BLaER1 (cell line): ENCODE results near the gene SGCD.

Experiments used
- H3K27ac ChIP-seq: shearing (Covaris generic); formaldehyde crosslinking; 2 replicates; pipeline ENCODE4 v1.8.1; 2022
- H3K27me3 ChIP-seq: shearing (Covaris generic); formaldehyde crosslinking; 2 replicates; pipeline ENCODE4 v1.8.1; 2022
- H3K36me3 ChIP-seq: shearing (Covaris generic); formaldehyde crosslinking; 2 replicates; pipeline ENCODE4 v1.8.1; 2022
- H3K4me1 ChIP-seq: shearing (Covaris generic); formaldehyde crosslinking; 2 replicates; pipeline ENCODE4 v1.8.1; 2022
- H3K4me2 ChIP-seq: shearing (Covaris generic); formaldehyde crosslinking; 2 replicates; pipeline ENCODE4 v1.8.1; 2022
- H3K4me3 ChIP-seq: shearing (Covaris generic); formaldehyde crosslinking; 2 replicates; pipeline ENCODE4 v1.8.1; 2022
- H3K9ac ChIP-seq: shearing (Covaris generic); formaldehyde crosslinking; 2 replicates; pipeline ENCODE4 v1.8.1; 2022
- H3K9me3 ChIP-seq: shearing (Covaris generic); formaldehyde crosslinking; 2 replicates; pipeline ENCODE4 v1.8.1; 2022
- H4K20me1 ChIP-seq: shearing (Covaris generic); formaldehyde crosslinking; 2 replicates; pipeline ENCODE4 v1.8.1; 2022
- Cebpa-rat ChIP-seq: shearing (Covaris generic); IDR thresholded peaks from 2 replicates; pipeline ENCODE4 v1.8.1; 2022

The SGCD gene

DNA sequence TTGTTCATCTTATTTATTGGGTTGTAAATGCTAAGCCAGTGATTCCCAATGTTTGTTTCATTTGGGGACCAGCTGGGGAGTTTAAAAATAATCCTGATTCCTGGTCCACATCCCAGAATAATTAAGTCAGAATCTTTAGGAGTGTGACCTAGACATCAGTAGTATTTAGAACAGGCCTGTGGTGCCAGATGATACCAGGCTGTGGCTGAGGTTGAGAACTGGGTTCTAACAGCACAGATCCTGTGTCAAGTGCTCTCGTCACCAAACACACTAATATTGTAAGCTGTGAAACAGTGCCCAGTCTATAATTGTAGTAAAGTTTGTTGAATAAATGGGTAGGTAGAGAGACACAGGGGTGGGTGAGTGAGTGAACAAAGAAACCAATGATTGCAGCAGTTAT is 351.0 kb downstream of the SGCD start:
- H4K20me1 ChIP-seq, result no peaks in the 10 kb centered on the region
- H3K4me3 ChIP-seq, result no peak overlapping the region
- H3K9me3 ChIP-seq, result no peaks in the 10 kb centered on the region
- H3K4me2 ChIP-seq, result no peak overlapping the region
- no peaks in the 10 kb centered on the region for H3K27me3 ChIP-seq
- H3K9ac ChIP-seq, result no peak overlapping the region
- H3K4me1 ChIP-seq, result peaks cover 40% of the 10 kb centered on the region
- TF ChIP-seq Cebpa-rat, result no peak
- no peaks in the 10 kb centered on the region for H3K36me3 ChIP-seq
- H3K27ac ChIP-seq, result no peak overlapping the region

DNA sequence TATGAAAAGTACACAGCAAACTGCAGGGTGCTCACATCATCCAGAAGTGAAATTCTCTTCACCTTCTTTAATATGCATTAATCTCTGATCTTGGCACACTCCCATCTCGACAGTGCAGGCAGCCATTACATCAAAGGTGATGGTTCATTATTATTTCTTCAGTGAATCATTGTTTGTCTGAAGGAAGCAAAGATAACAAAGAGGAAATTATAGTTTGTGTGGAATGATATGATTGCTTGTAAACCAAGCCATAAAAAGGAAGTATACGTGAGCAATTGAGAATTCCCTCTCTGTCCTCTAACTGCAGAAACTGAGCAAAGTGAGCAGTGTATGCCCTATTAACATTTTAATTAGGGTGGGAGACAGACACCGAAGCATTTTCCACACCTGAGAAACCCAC is 351.5 kb downstream of the SGCD start:
- H3K36me3 ChIP-seq, result no peaks in the 10 kb centered on the region
- no peaks in the 10 kb centered on the region for H4K20me1 ChIP-seq
- no peaks in the 10 kb centered on the region for H3K9me3 ChIP-seq
- no peak overlapping the region for H3K9ac ChIP-seq
- H3K4me2 ChIP-seq, result no peak overlapping the region
- H3K27me3 ChIP-seq, result no peaks in the 10 kb centered on the region
- no peak overlapping the region for H3K27ac ChIP-seq
- no peak overlapping the region for H3K4me3 ChIP-seq
- TF ChIP-seq Cebpa-rat, result no peak
- H3K4me1 ChIP-seq, result peaks cover 40% of the 10 kb centered on the region

DNA sequence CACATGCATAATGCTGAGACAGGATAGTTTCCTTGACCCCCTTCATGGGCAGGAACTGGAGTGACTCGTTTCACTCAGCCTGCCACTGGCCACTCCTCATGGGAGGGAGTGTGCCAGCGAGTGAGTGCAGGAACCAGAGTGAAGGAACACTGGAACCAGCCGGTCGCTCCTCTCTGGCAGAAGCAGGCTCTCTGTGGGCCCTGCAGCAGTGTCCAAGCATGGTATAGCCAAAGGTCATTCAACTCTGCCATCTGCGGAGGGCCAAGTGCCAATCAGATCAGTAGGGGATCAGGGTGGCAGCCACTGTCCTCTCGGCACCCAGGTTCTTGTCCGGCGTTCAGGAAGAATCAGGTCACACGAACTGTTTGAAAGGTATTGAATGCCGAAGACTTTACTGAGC is 353.9 kb downstream of the SGCD start:
- Histone ChIP-seq H3K4me2 (peak overlapping the region; percentile 7; the same call in 1 of the 2 replicates), H3K27me3 (no peaks in the 10 kb centered on the region), H3K27ac (peak overlapping the region; percentile 49), H3K9ac (no peak overlapping the region), H3K4me1 (peaks cover 45% of the 10 kb centered on the region), H3K4me3 (no peak overlapping the region), H4K20me1 (no peaks in the 10 kb centered on the region), H3K36me3 (no peaks in the 10 kb centered on the region), H3K9me3 (no peaks in the 10 kb centered on the region)
- no peak for TF ChIP-seq Cebpa-rat

DNA sequence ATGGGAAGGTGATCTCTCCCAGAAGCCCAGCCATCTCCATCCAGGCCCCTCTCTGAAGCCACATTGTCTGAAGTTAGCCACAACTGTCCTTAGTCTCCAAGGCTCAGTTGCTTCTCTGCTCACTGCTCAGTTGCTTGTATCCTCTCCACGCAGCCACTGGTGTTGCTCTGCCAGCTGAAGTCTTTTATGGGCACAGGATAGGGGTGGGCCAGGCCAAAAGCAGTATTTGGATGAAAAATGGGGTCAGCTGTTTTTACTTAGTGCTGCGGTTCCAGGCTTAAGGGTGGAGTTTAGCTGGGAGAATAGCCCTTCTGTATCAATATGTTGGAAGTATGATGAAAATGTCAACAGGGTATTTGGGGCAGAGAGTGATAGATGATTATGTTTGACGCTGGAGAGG is 354.3 kb downstream of the SGCD start:
- peak overlapping the region; percentile 7; the same call in 1 of the 2 replicates for H3K4me2 ChIP-seq
- no peak overlapping the region for H3K9ac ChIP-seq
- no peaks in the 10 kb centered on the region for H4K20me1 ChIP-seq
- H3K36me3 ChIP-seq, result no peaks in the 10 kb centered on the region
- H3K4me1 ChIP-seq, result peaks cover 45% of the 10 kb centered on the region
- H3K27me3 ChIP-seq, result no peaks in the 10 kb centered on the region
- no peaks in the 10 kb centered on the region for H3K9me3 ChIP-seq
- H3K4me3 ChIP-seq, result no peak overlapping the region
- peak overlapping the region; percentile 49 for H3K27ac ChIP-seq
- no peak for TF ChIP-seq Cebpa-rat

DNA sequence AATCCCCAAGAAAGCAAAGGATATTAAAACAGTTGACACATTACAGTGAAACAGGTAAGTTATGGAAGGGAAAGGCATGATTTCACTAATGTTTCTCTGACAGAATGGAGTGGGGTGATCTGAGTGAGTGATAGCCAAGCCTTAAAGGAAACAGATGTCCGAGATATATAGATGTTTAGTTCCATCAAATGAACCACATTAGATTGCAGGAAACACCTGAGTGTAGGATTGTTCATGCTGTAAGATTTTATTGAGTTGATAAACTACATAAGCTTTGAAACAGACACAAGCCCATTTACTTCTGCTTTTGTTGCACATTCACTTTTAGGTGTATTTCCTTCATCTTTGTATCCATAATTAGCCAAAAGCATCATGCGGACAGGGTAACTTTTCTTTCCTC is 356.0 kb downstream of the SGCD start:
- Histone ChIP-seq H3K4me1 (peaks cover 45% of the 10 kb centered on the region), H3K36me3 (no peaks in the 10 kb centered on the region), H3K27ac (peak overlapping the region; percentile 63), H4K20me1 (no peaks in the 10 kb centered on the region), H3K9ac (no peak overlapping the region), H3K27me3 (peaks cover 4% of the 10 kb centered on the region; the same call in 1 of the 2 replicates), H3K9me3 (no peaks in the 10 kb centered on the region), H3K4me2 (peak overlapping the region; percentile 55), H3K4me3 (no peak overlapping the region)
- no peak for TF ChIP-seq Cebpa-rat

DNA sequence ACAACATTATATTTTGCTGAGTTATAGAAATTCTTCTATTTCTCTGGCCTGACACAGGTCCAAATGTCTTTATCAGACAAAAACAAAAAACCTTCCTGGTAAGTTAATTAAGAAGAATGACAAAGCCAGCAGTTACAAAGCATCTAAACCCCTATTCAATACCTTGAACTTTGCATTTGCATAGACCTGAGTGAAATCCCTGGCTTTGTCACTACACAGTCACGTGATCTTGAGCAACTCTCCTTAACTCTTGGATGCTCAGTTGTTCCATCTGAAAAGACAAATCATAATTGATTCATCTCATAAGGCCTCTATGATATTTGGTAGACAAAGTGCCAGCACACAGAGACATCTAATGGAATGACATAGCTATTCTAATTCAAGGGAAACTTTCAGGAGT is 356.5 kb downstream of the SGCD start:
- Histone ChIP-seq H4K20me1 (no peaks in the 10 kb centered on the region), H3K4me2 (peak overlapping the region; percentile 55), H3K27me3 (peaks cover 4% of the 10 kb centered on the region; the same call in 1 of the 2 replicates), H3K9me3 (no peaks in the 10 kb centered on the region), H3K9ac (no peak overlapping the region), H3K4me3 (no peak overlapping the region), H3K27ac (peak overlapping the region; percentile 32; the same call in 1 of the 2 replicates), H3K36me3 (no peaks in the 10 kb centered on the region), H3K4me1 (peaks cover 45% of the 10 kb centered on the region)
- TF ChIP-seq Cebpa-rat, result no peak

DNA sequence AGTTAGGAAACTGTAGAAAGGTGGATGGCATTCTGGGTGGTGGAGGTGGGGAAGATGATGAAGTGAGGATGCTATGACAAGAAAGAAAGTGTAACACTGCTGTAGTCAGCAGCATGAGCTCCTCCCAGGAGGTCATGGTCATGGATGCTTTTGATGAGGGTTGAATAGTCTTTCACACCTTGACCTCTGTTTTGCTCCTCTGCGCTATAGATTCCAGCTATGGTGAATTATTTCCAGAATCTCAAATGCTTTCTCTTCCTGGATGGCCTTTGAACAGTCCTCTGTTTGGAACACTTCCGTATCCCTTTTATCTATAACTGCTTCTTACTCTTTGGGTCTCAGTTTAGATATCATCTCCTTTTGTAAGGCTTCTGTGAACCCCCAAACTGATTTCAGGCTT is 357.3 kb downstream of the SGCD start:
- Histone ChIP-seq H3K27ac (no peak overlapping the region), H3K9ac (no peak overlapping the region), H3K36me3 (no peaks in the 10 kb centered on the region), H3K4me2 (no peak overlapping the region), H3K27me3 (peaks cover 4% of the 10 kb centered on the region; the same call in 1 of the 2 replicates), H3K4me3 (no peak overlapping the region), H4K20me1 (no peaks in the 10 kb centered on the region), H3K4me1 (peaks cover 45% of the 10 kb centered on the region), H3K9me3 (no peaks in the 10 kb centered on the region)
- TF ChIP-seq Cebpa-rat, result no peak

DNA sequence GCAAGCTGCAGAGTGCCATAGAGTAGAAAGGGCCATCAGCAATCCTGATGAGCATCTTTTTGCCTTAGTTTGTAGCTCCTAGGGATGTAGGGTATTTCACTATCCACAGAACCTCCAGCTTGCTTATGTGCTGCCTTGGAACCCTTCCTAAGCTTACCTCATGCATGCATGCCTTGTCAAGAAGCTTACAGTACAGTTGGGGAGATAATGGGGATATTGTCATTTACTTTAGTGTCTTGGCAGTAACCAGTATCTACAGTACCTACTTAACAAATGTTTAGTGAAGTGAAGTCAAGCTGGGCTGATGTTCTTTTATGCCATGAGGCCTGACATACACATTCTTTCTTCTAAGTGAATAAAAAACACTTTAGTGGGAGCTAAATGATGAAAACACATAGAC is 358.5 kb downstream of the SGCD start:
- no peaks in the 10 kb centered on the region for H3K36me3 ChIP-seq
- H3K27me3 ChIP-seq, result peaks cover 4% of the 10 kb centered on the region; the same call in 1 of the 2 replicates
- H4K20me1 ChIP-seq, result no peaks in the 10 kb centered on the region
- TF ChIP-seq Cebpa-rat, result no peak
- H3K4me3 ChIP-seq, result no peak overlapping the region
- no peaks in the 10 kb centered on the region for H3K9me3 ChIP-seq
- no peak overlapping the region for H3K4me2 ChIP-seq
- no peak overlapping the region for H3K27ac ChIP-seq
- H3K4me1 ChIP-seq, result peaks cover 39% of the 10 kb centered on the region
- no peak overlapping the region for H3K9ac ChIP-seq

DNA sequence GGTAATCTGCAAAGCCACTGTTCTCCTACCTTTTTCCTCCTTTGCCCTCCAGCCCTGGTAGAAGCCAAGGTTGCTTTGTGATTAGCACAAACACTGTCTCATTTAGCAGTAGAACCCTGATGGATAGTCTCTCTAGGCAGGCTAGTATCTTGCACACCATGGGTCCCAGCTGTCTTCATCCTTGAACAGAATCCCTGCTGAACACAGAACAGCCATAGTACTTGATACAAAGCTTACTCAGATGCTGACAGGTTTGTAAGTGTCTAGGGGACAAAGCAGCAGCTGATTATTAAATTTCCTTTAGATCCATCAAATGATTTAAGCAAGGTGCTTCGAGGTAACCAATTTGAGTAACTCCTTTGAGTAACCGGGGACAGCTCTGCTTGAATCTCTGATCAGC is 359.4 kb downstream of the SGCD start:
- no peak overlapping the region for H3K4me3 ChIP-seq
- no peaks in the 10 kb centered on the region for H3K36me3 ChIP-seq
- H3K9ac ChIP-seq, result no peak overlapping the region
- no peak overlapping the region for H3K4me2 ChIP-seq
- H3K9me3 ChIP-seq, result no peaks in the 10 kb centered on the region
- H3K27me3 ChIP-seq, result peaks cover 4% of the 10 kb centered on the region; the same call in 1 of the 2 replicates
- H3K4me1 ChIP-seq, result peaks cover 30% of the 10 kb centered on the region
- no peak overlapping the region for H3K27ac ChIP-seq
- no peaks in the 10 kb centered on the region for H4K20me1 ChIP-seq
- TF ChIP-seq Cebpa-rat, result no peak

DNA sequence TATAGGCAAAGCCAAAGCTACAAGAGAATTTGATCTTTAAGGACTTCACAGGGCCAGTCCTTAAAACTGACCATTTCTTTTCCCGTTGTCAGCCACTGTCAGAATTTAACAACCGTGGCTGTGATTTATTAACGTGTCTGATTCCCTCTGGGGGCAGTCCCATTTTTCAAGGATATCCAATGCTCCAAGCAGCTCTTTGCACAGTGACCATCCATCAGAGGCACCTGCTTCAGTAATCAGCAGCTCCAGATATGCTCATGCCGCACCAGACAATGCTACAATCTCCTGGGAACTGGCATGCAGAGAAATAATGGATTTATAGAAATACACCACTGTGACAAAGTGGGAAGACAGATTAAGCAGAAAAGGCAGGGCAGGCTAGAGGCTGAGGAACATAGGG is 359.8 kb downstream of the SGCD start:
- Histone ChIP-seq H3K27me3 (peaks cover 4% of the 10 kb centered on the region; the same call in 1 of the 2 replicates), H4K20me1 (no peaks in the 10 kb centered on the region), H3K4me1 (peaks cover 26% of the 10 kb centered on the region), H3K4me2 (no peak overlapping the region), H3K9me3 (no peaks in the 10 kb centered on the region), H3K9ac (no peak overlapping the region), H3K36me3 (no peaks in the 10 kb centered on the region), H3K27ac (no peak overlapping the region), H3K4me3 (no peak overlapping the region)
- TF ChIP-seq Cebpa-rat, result no peak

DNA sequence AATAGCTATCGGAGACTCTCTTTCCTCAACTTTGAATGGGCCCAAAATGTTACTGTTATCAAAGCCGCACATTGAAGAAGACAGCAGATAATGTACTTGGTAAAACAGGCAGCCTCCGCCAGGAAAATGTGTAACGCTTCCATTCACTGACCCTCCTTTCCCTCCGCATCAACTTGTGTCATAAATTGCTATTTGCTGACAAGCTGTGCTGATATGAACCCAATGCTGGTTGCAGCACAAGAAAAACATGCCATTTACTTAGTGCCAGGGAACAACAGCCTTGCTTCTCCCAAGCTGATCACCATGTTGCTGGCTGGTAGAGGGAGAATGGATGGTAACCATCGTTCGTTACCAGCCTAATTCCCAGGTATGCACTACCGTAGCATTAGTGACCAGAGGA is 360.6 kb downstream of the SGCD start:
- no peaks in the 10 kb centered on the region for H3K9me3 ChIP-seq
- peaks cover 4% of the 10 kb centered on the region; the same call in 1 of the 2 replicates for H3K27me3 ChIP-seq
- H4K20me1 ChIP-seq, result no peaks in the 10 kb centered on the region
- no peak overlapping the region for H3K9ac ChIP-seq
- H3K27ac ChIP-seq, result no peak overlapping the region
- no peak overlapping the region for H3K4me2 ChIP-seq
- peaks cover 18% of the 10 kb centered on the region for H3K4me1 ChIP-seq
- H3K36me3 ChIP-seq, result no peaks in the 10 kb centered on the region
- no peak for TF ChIP-seq Cebpa-rat
- H3K4me3 ChIP-seq, result no peak overlapping the region
